HUES6 (cell line): ENCODE data around the gene FSTL4.

Experiments
- H3K27ac ChIP-seq: 2 replicates; pipeline ENCODE4 v1.7.0; 2013; ENCODE audit warnings: low read depth, mild to moderate bottlenecking, low read length, inconsistent platforms
- H3K27me3 ChIP-seq: 2 replicates; pipeline ENCODE4 v1.6.1; 2013; ENCODE audit warnings: low read length; ENCODE audit not compliant: control insufficient read depth, insufficient read depth
- H3K36me3 ChIP-seq: 2 replicates; pipeline ENCODE4 v1.6.1; 2013; ENCODE audit warnings: low read length; ENCODE audit not compliant: control insufficient read depth, insufficient read depth
- H3K4me1 ChIP-seq: 2 replicates; pipeline ENCODE4 v1.6.1; 2013; ENCODE audit warnings: low read length; ENCODE audit not compliant: control insufficient read depth, insufficient read depth
- H3K4me3 ChIP-seq: 2 replicates; pipeline ENCODE4 v1.5.1; 2013; ENCODE audit warnings: low read depth, low read length
- H3K9ac ChIP-seq: one replicate; pipeline ENCODE4 v1.6.1; 2013; ENCODE audit warnings: mild to moderate bottlenecking, low read length
- H3K9me3 ChIP-seq: 2 replicates; pipeline ENCODE4 v1.6.1; 2013; ENCODE audit warnings: low read depth, low read length; ENCODE audit not compliant: control insufficient read depth, insufficient read depth

The FSTL4 gene

GRCh38 chr5:133440467-133441115, 171.8 kb downstream of the FSTL4 start:
- Histone ChIP-seq H3K36me3 (no peaks in the 10 kb centered on the region), H3K9me3 (no peaks in the 10 kb centered on the region), H3K9ac (no peak overlapping the region), H3K4me3 (no peak overlapping the region), H3K4me1 (peaks cover 7% of the 10 kb centered on the region), H3K27me3 (no peaks in the 10 kb centered on the region), H3K27ac (no peak overlapping the region)

GRCh38 chr5:133439859-133440258, 172.5 kb downstream of the FSTL4 start:
- peaks cover 7% of the 10 kb centered on the region for H3K4me1 ChIP-seq
- H3K4me3 ChIP-seq: no peak overlapping the region
- no peaks in the 10 kb centered on the region for H3K27me3 ChIP-seq
- no peak overlapping the region for H3K9ac ChIP-seq
- no peak overlapping the region for H3K27ac ChIP-seq
- no peaks in the 10 kb centered on the region for H3K36me3 ChIP-seq
- H3K9me3 ChIP-seq: no peaks in the 10 kb centered on the region

- no peak overlapping the region for H3K4me3 ChIP-seq
- H3K9ac ChIP-seq: no peak overlapping the region
- no peaks in the 10 kb centered on the region for H3K36me3 ChIP-seq
- H3K27me3 ChIP-seq: no peaks in the 10 kb centered on the region
- no peaks in the 10 kb centered on the region for H3K9me3 ChIP-seq
- H3K27ac ChIP-seq: no peak overlapping the region
- H3K4me1 ChIP-seq: peaks cover 7% of the 10 kb centered on the region
Measured at GRCh38 chr5:133438487-133438886, 173.9 kb downstream of the FSTL4 start.

- Histone ChIP-seq H3K4me3 (no peak overlapping the region), H3K27me3 (no peaks in the 10 kb centered on the region), H3K27ac (no peak overlapping the region)
Measured at GRCh38 chr5:133434336-133434735, 178.0 kb downstream of the FSTL4 start.

GRCh38 chr5:133433641-133434040, 178.7 kb downstream of the FSTL4 start:
- H3K27me3 ChIP-seq: no peaks in the 10 kb centered on the region
- no peaks in the 10 kb centered on the region for H3K9me3 ChIP-seq
- no peaks in the 10 kb centered on the region for H3K36me3 ChIP-seq
- H3K27ac ChIP-seq: no peak overlapping the region
- no peak overlapping the region for H3K9ac ChIP-seq
- H3K4me1 ChIP-seq: no peaks in the 10 kb centered on the region
- no peak overlapping the region for H3K4me3 ChIP-seq

More at GRCh38 chr5:133434336-133434735, 178.0 kb downstream of the FSTL4 start:
- H3K36me3 ChIP-seq: no peaks in the 10 kb centered on the region
- H3K9ac ChIP-seq: no peak overlapping the region
- H3K4me1 ChIP-seq: no peaks in the 10 kb centered on the region
- no peaks in the 10 kb centered on the region for H3K9me3 ChIP-seq

GRCh38 chr5:133432956-133433532, 179.3 kb downstream of the FSTL4 start:
- Histone ChIP-seq H3K4me3 (no peak overlapping the region), H3K9ac (no peak overlapping the region), H3K36me3 (no peaks in the 10 kb centered on the region), H3K27ac (no peak overlapping the region), H3K27me3 (no peaks in the 10 kb centered on the region), H3K4me1 (no peaks in the 10 kb centered on the region), H3K9me3 (no peaks in the 10 kb centered on the region)

GRCh38 chr5:133431326-133431865, 180.9 kb downstream of the FSTL4 start:
- no peaks in the 10 kb centered on the region for H3K9me3 ChIP-seq
- H3K4me3 ChIP-seq: no peak overlapping the region
- no peaks in the 10 kb centered on the region for H3K36me3 ChIP-seq
- H3K4me1 ChIP-seq: peaks cover 12% of the 10 kb centered on the region
- H3K9ac ChIP-seq: no peak overlapping the region
- H3K27ac ChIP-seq: no peak overlapping the region
- no peaks in the 10 kb centered on the region for H3K27me3 ChIP-seq

- Histone ChIP-seq H3K9me3 (no peaks in the 10 kb centered on the region), H3K27me3 (peaks cover 5% of the 10 kb centered on the region; the same call in 1 of the 2 replicates)
Measured at GRCh38 chr5:133430095-133430494, 182.2 kb downstream of the FSTL4 start.

GRCh38 chr5:133429046-133429445, 183.3 kb downstream of the FSTL4 start:
- Histone ChIP-seq H3K4me3 (no peak overlapping the region), H3K9me3 (no peaks in the 10 kb centered on the region), H3K9ac (no peak overlapping the region), H3K27me3 (peaks cover 8% of the 10 kb centered on the region), H3K36me3 (no peaks in the 10 kb centered on the region), H3K4me1 (peaks cover 36% of the 10 kb centered on the region), H3K27ac (no peak overlapping the region)

More at GRCh38 chr5:133430095-133430494, 182.2 kb downstream of the FSTL4 start:
- Histone ChIP-seq H3K4me3 (no peak overlapping the region), H3K9ac (no peak overlapping the region), H3K27ac (no peak overlapping the region), H3K36me3 (no peaks in the 10 kb centered on the region), H3K4me1 (peaks cover 25% of the 10 kb centered on the region)

GRCh38 chr5:133428072-133428660, 184.2 kb downstream of the FSTL4 start:
- H3K9me3 ChIP-seq: no peaks in the 10 kb centered on the region
- no peak overlapping the region for H3K4me3 ChIP-seq
- H3K27ac ChIP-seq: no peak overlapping the region
- peaks cover 14% of the 10 kb centered on the region for H3K27me3 ChIP-seq
- H3K9ac ChIP-seq: no peak overlapping the region
- H3K36me3 ChIP-seq: no peaks in the 10 kb centered on the region
- H3K4me1 ChIP-seq: peaks cover 38% of the 10 kb centered on the region

- no peak overlapping the region for H3K9ac ChIP-seq
- no peak overlapping the region for H3K4me3 ChIP-seq
- H3K9me3 ChIP-seq: no peaks in the 10 kb centered on the region
- H3K36me3 ChIP-seq: no peaks in the 10 kb centered on the region
- peaks cover 38% of the 10 kb centered on the region for H3K4me1 ChIP-seq
- peaks cover 23% of the 10 kb centered on the region for H3K27me3 ChIP-seq
- no peak overlapping the region for H3K27ac ChIP-seq
Measured at GRCh38 chr5:133427121-133427777, 185.1 kb downstream of the FSTL4 start.
